DOHH2 (cell line): ENCODE data around the gene APOL4.

Experiments
- H3F3A ChIP-seq: fragments of 200-600 bp; sonication (generic), shearing (Covaris generic); 2 replicates; pipeline ENCODE4 v1.6.0; 2016; ENCODE audit warnings: antibody characterized with exemption, mild to moderate bottlenecking; ENCODE audit not compliant: control insufficient read depth, insufficient read depth
- H3K27ac ChIP-seq: fragments of 200-600 bp; sonication (generic); 2 replicates; pipeline ENCODE4 v1.5.1; 2014; ENCODE audit warnings: low read depth, mild to moderate bottlenecking, low read length, moderate library complexity
- H3K27me3 ChIP-seq: fragments of 200-600 bp; sonication (generic); 2 replicates; pipeline ENCODE4 v1.6.1; 2014; ENCODE audit warnings: mild to moderate bottlenecking, low read length, mixed read lengths; ENCODE audit not compliant: control insufficient read depth
- H3K36me3 ChIP-seq: fragments of 200-600 bp; sonication (generic); 2 replicates; pipeline ENCODE4 v1.6.1; 2014; ENCODE audit warnings: mild to moderate bottlenecking, low read length, moderate library complexity, mixed read lengths; ENCODE audit not compliant: control insufficient read depth
- H3K4me1 ChIP-seq: fragments of 200-600 bp; sonication (generic); 2 replicates; pipeline ENCODE4 v1.6.1; 2014; ENCODE audit warnings: mild to moderate bottlenecking, low read length, mixed read lengths; ENCODE audit not compliant: control insufficient read depth
- H3K4me2 ChIP-seq: fragments of 200-600 bp; sonication (generic); 2 replicates; pipeline ENCODE4 v1.6.0; 2014; ENCODE audit warnings: mild to moderate bottlenecking, low read length, moderate library complexity
- H3K4me3 ChIP-seq: fragments of 200-600 bp; sonication (generic); 2 replicates; pipeline ENCODE4 v1.5.1; 2014; ENCODE audit warnings: mild to moderate bottlenecking, low read length, mixed read lengths
- H3K79me2 ChIP-seq: fragments of 200-600 bp; sonication (generic); 2 replicates; pipeline ENCODE4 v1.6.1; 2014; ENCODE audit warnings: mild to moderate bottlenecking, low read length, mixed read lengths; ENCODE audit not compliant: control insufficient read depth
- H3K9me2 ChIP-seq: fragments of 200-600 bp; sonication (generic); replicated peaks from 2 replicates; pipeline ENCODE4 v1.6.1; 2014; ENCODE audit warnings: mild to moderate bottlenecking, low read length, mixed read lengths; ENCODE audit not compliant: control insufficient read depth
- H3K9me3 ChIP-seq: fragments of 200-600 bp; sonication (generic); 2 replicates; pipeline ENCODE4 v1.6.1; 2014; ENCODE audit warnings: antibody characterized with exemption, low read length, mixed read lengths; ENCODE audit not compliant: control insufficient read depth, insufficient read depth
- H4K20me1 ChIP-seq: fragments of 200-600 bp; sonication (generic); 2 replicates; pipeline ENCODE4 v1.6.0; 2014; ENCODE audit warnings: low read depth, mild to moderate bottlenecking, antibody characterized with exemption, low read length, moderate library complexity; ENCODE audit not compliant: control insufficient read depth, insufficient read depth
- EZH2phosphoT487 ChIP-seq: fragments of 200-600 bp; sonication (generic); IDR thresholded peaks from 2 replicates; pipeline ENCODE4 v1.6.1; 2017; ENCODE audit warnings: borderline replicate concordance, mild to moderate bottlenecking, antibody characterized with exemption, low read length, moderate library complexity, mixed read lengths
- TF ChIP-seq, protein P1 (sequence below): fragments of 200-600 bp; sonication (generic); IDR thresholded peaks from one replicate; pipeline ENCODE4 v1.5.1; 2014; ENCODE audit warnings: antibody characterized with exemption, mild to moderate bottlenecking, low read depth, low read length; ENCODE audit not compliant: poor library complexity, severe bottlenecking

APOL4 gene

DNA sequence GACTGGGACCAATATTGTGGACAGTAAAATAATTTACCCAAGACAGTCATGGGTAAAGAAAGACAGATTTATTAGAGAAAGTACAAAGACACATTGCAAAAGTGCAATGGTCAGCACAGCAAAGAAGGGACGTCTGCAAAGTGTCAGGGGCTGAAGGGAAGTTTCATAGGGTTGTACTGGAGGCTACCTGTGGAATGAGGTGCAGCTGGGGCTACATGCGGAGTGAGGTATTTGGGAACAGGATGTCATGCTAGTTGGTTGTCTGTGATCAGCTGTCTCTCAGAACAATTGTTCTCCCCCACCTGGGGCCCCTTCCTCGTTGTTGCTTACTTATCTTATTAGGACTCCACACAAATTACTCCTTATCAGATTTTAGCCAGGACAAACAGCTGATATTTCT lies 29.7 kb downstream of the APOL4 start:
- no peak overlapping the region for H3K4me2 ChIP-seq
- no peaks in the 10 kb centered on the region for H3K36me3 ChIP-seq
- H3K79me2 ChIP-seq, result no peaks in the 10 kb centered on the region
- H3K4me1 ChIP-seq, result no peaks in the 10 kb centered on the region
- no peaks in the 10 kb centered on the region for H4K20me1 ChIP-seq
- no peaks in the 10 kb centered on the region for H3F3A ChIP-seq
- H3K4me3 ChIP-seq, result no peak overlapping the region
- no peak overlapping the region for H3K27ac ChIP-seq
- H3K9me3 ChIP-seq, result no peaks in the 10 kb centered on the region
- no peaks in the 10 kb centered on the region for H3K9me2 ChIP-seq
- H3K27me3 ChIP-seq, result peaks cover 14% of the 10 kb centered on the region
- TF ChIP-seq EZH2phosphoT487, result no peak
- TF ChIP-seq, protein P1, sequence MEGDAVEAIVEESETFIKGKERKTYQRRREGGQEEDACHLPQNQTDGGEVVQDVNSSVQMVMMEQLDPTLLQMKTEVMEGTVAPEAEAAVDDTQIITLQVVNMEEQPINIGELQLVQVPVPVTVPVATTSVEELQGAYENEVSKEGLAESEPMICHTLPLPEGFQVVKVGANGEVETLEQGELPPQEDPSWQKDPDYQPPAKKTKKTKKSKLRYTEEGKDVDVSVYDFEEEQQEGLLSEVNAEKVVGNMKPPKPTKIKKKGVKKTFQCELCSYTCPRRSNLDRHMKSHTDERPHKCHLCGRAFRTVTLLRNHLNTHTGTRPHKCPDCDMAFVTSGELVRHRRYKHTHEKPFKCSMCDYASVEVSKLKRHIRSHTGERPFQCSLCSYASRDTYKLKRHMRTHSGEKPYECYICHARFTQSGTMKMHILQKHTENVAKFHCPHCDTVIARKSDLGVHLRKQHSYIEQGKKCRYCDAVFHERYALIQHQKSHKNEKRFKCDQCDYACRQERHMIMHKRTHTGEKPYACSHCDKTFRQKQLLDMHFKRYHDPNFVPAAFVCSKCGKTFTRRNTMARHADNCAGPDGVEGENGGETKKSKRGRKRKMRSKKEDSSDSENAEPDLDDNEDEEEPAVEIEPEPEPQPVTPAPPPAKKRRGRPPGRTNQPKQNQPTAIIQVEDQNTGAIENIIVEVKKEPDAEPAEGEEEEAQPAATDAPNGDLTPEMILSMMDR, result no peak

DNA sequence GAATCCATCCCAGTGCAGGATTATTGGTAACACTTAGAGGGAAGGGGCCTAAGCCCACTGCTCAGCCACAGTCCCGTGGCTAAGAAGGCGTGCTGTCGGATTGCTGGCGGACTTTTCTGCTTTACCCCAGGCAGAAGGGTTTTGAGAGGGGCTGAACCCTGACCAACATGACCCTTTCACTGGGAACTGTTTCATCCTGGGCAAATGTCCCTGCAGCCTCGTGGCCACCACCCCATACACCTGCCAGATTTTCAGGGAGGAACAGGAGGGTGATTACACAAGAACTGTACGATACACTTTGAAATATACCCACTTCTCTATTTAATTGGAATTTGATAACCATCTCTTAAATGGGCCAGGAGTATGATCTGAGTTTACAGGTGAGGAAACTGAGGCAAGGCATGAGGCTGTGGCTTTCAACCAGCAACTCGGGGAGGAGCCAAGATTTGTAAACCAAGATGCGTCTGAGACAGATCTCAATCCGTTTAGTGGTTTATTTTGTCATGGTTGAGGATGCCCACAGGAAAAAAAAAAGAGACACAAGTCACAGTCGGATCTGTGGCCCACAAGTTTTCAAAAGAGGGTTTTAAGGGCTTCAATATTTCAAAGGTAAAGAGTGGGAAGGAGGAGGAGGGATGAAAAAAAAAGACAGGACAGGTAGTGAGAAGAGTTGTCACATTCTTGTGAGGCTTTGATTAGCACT lies 34.9 kb downstream of the APOL4 start:
- H3K27me3 ChIP-seq, result peaks cover 56% of the 10 kb centered on the region
- peaks cover 8% of the 10 kb centered on the region for H3K4me1 ChIP-seq
- H4K20me1 ChIP-seq, result no peaks in the 10 kb centered on the region
- no peaks in the 10 kb centered on the region for H3K9me3 ChIP-seq
- no peaks in the 10 kb centered on the region for H3K9me2 ChIP-seq
- no peak for TF ChIP-seq EZH2phosphoT487
- TF ChIP-seq, protein P1, result no peak
- H3F3A ChIP-seq, result no peaks in the 10 kb centered on the region
- no peak overlapping the region for H3K27ac ChIP-seq
- no peak overlapping the region for H3K4me3 ChIP-seq
- H3K79me2 ChIP-seq, result no peaks in the 10 kb centered on the region
- H3K36me3 ChIP-seq, result no peaks in the 10 kb centered on the region
- H3K4me2 ChIP-seq, result no peak overlapping the region

DNA sequence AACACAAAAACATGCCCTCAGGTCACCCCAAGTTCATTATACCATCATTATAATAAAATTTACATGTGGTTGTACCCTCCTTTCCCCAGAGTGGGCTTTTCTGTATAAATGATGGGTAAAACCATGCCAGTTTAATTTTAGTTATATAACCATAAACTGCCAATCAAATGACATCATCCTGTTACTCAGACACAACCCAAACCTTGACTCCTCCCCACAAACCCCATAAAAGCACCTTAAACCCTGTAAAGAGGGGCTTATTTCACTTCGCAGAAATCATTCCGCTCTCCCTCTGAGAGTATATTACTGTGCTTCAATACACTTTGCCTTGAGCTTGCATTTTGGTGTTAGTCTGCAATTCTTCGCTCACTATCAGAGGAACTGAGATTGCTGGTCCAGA lies 35.5 kb downstream of the APOL4 start:
- Histone ChIP-seq H3K36me3 (no peaks in the 10 kb centered on the region), H3K4me2 (no peak overlapping the region), H3K4me3 (no peak overlapping the region), H3K27ac (no peak overlapping the region), H3K9me3 (no peaks in the 10 kb centered on the region), H3K79me2 (no peaks in the 10 kb centered on the region), H3K4me1 (peaks cover 8% of the 10 kb centered on the region), H3K9me2 (no peaks in the 10 kb centered on the region), H3K27me3 (peaks cover 62% of the 10 kb centered on the region), H3F3A (no peaks in the 10 kb centered on the region), H4K20me1 (no peaks in the 10 kb centered on the region)
- TF ChIP-seq, protein P1, result no peak
- TF ChIP-seq EZH2phosphoT487, result no peak
